Measurements from ENCODE around the gene CETP. TPM values are rescaled to one million over a fixed set of nuclear protein-coding genes. Genes with fewer than 3 reads are reported as not detected.
A peak's percentile ranks its signal among the peaks of the same experiment; 100 is the strongest.

The CETP gene
- total and polyA plus RNA-seq, 12 donors = 0.15 to 2.1 (median 0.31) TPM; not detected in 3

GRCh38 chr16:56950881-56951771, 10.6 kb upstream of the CETP start:
- DNase-seq = peak; percentile 26 to 44
- Histone ChIP-seq H3K4me1 (peaks cover 0 to 7% (median 0%) of the 10 kb centered on the region in 9 donors), H3K36me3 (peaks cover 0 to 28% (median 6%) of the 10 kb centered on the region in 9 donors), H3K27ac (peak overlapping the region in 1 of 10 donors; percentile 7), H3K9me3 (no peaks in the 10 kb centered on the region), H3K4me3 (no peak overlapping the region), H3K27me3 (no peaks in the 10 kb centered on the region)
- 65 to 67% methylated on average over 15 of the region's 15 CpGs for WGBS, 2 donors
- TF ChIP-seq, protein P1, sequence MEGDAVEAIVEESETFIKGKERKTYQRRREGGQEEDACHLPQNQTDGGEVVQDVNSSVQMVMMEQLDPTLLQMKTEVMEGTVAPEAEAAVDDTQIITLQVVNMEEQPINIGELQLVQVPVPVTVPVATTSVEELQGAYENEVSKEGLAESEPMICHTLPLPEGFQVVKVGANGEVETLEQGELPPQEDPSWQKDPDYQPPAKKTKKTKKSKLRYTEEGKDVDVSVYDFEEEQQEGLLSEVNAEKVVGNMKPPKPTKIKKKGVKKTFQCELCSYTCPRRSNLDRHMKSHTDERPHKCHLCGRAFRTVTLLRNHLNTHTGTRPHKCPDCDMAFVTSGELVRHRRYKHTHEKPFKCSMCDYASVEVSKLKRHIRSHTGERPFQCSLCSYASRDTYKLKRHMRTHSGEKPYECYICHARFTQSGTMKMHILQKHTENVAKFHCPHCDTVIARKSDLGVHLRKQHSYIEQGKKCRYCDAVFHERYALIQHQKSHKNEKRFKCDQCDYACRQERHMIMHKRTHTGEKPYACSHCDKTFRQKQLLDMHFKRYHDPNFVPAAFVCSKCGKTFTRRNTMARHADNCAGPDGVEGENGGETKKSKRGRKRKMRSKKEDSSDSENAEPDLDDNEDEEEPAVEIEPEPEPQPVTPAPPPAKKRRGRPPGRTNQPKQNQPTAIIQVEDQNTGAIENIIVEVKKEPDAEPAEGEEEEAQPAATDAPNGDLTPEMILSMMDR (IDR thresholded peaks at IDR 0.05) = peak; percentile 22 to 70 (median 63)
- peak; percentile 59 to 76 (median 69) for ATAC-seq
- intact Hi-C loops (cut with DNase I) = loop anchor here in 9 of 10 donors (1.0 to 5.0 kb wide), 3 partner anchors 84 kb away; partner anchors contain the start of gene SLC12A3 (in 6 of the 9)

GRCh38 chr16:56953006-56953405, 8.7 kb upstream of the CETP start:
- no peak for ATAC-seq

GRCh38 chr16:56956076-56956475, 5.7 kb upstream of the CETP start:
- no peak for ATAC-seq
- Histone ChIP-seq H3K4me1 (peaks cover 2 to 23% (median 9%) of the 10 kb centered on the region in 9 donors), H3K9me3 (no peaks in the 10 kb centered on the region), H3K36me3 (no peaks in the 10 kb centered on the region), H3K4me3 (no peak overlapping the region), H3K27ac (no peak overlapping the region), H3K27me3 (no peaks in the 10 kb centered on the region)
- 89 to 91% methylated on average over 4 of the region's 4 CpGs for WGBS, 2 donors
- no peak for DNase-seq
- intact Hi-C loops (cut with DNase I) = no loop called here
- TF ChIP-seq, protein P1 (IDR thresholded peaks at IDR 0.05) = no peak

More at GRCh38 chr16:56953006-56953405, 8.7 kb upstream of the CETP start:
- intact Hi-C loops (cut with DNase I) = loop anchor here in 6 of 10 donors (5.0 kb wide), 1 partner anchor 86 kb away; the partner anchor contains the start of gene SLC12A3 (in 6 of the 6)
- Histone ChIP-seq H3K27me3 (no peaks in the 10 kb centered on the region), H3K4me1 (peaks cover 0 to 6% (median 0%) of the 10 kb centered on the region in 9 donors), H3K27ac (no peak overlapping the region), H3K4me3 (no peak overlapping the region), H3K9me3 (no peaks in the 10 kb centered on the region), H3K36me3 (peaks cover 0 to 13% (median 0%) of the 10 kb centered on the region in 9 donors)
- no peak for DNase-seq
- WGBS, 2 donors = 73 to 81% methylated on average over 6 of the region's 6 CpGs
- TF ChIP-seq, protein P1 (IDR thresholded peaks at IDR 0.05) = no peak

DNA sequence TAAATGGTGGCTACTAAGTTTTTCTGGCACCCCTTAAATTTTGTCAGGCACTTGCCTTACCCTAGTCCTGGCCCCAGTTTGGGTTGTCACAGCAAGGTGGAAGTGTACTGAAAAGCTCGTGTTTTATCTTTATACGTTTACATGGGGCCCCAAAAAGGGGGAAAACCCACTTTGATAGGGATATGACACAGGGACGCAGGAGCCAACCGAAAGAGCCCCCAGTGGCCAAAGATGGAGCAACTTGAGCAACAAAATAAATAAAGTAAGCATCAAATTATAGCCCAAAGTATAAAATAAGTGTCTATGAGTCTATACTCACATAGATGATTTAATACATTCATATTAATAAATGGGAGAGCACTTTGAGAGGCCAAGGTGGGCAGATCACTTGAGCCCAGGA, 5.0 kb upstream of the CETP start:
- Histone ChIP-seq H3K27me3 (no peaks in the 10 kb centered on the region), H3K4me1 (peaks cover 9 to 27% (median 16%) of the 10 kb centered on the region in 9 donors), H3K4me3 (no peak overlapping the region), H3K36me3 (no peaks in the 10 kb centered on the region), H3K27ac (no peak overlapping the region), H3K9me3 (no peaks in the 10 kb centered on the region)
- intact Hi-C loops (cut with DNase I) = no loop called here
- 67 to 69% methylated on average over 4 of the region's 4 CpGs for WGBS, 2 donors
- no peak for DNase-seq
- TF ChIP-seq, protein P1 (IDR thresholded peaks at IDR 0.05) = no peak
- no peak for ATAC-seq
